GM18519 (cell line): Measurements from ENCODE around the gene SLC26A1.

ENCODE experiments used
- ATAC-seq: cut with Tn5 transposase; IDR thresholded peaks from one replicate; pipeline ENCODE4 v1.9.1; 2021; ENCODE audit warnings: mild to moderate bottlenecking, moderate library complexity; ENCODE audit not compliant: unreplicated experiment, low FRiP score

The SLC26A1 gene

GRCh38 chr4:956531-957230, 36.5 kb downstream of the SLC26A1 start:
- no peak for ATAC-seq

- ATAC-seq = no peak
Measured at GRCh38 chr4:955931-956381, 37.2 kb downstream of the SLC26A1 start.

GRCh38 chr4:955161-955921, 37.9 kb downstream of the SLC26A1 start:
- no peak for ATAC-seq

GRCh38 chr4:954211-955020, 38.8 kb downstream of the SLC26A1 start:
- ATAC-seq = no peak

DNA sequence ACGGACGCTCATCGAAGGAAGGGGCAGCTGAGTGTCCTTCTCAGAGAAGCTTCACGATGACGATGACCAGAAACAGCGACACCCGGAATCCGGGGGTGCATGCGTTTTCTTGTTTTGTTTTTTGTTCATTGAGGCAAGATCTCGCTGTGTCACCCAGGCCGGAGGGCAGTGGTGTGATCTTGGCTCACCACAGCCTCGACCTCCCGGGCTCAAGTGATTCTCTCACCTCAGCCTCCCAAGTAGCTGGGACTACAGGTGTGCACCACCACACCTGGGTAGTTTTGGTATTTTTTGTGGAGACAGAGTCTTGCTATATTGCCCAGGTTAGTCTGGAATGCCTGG, 39.7 kb downstream of the SLC26A1 start:
- ATAC-seq = no peak

DNA sequence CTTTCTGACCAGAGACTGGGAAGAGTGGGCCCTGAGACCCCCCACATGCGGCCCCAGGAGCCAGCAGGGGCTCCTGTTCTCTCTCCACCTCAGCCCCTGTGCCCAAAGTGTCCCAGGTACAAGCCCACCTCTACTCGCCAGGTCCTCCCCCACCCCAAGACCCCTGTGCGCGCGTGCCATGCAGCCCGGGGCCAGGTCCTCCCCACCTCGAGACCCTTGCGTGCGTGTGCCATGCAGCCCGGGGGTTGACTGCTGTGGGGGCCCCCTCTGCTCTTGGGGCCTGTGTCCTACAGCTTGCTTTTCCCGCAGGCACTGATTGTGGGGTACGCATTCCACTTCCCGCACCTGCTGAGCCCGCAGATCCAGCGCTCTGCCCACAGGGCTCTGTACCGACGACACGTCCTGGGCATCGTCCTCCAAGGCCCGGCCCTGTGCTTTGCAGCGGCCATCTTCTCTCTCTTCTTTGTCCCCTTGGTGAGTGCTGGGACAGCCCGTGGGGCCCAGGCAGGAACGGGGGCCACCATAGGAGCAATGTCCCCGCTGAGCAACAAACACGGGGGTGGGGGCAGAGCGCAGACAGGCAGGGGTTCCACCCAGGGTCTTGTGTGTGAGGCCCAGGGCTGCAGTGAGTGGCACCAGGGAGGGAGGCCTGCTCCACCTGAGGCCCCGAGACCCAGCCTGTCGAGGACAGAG, 40.2 kb downstream of the SLC26A1 start:
- ATAC-seq = no peak

GRCh38 chr4:951594-952468, 41.4 kb downstream of the SLC26A1 start:
- ATAC-seq = no peak

DNA sequence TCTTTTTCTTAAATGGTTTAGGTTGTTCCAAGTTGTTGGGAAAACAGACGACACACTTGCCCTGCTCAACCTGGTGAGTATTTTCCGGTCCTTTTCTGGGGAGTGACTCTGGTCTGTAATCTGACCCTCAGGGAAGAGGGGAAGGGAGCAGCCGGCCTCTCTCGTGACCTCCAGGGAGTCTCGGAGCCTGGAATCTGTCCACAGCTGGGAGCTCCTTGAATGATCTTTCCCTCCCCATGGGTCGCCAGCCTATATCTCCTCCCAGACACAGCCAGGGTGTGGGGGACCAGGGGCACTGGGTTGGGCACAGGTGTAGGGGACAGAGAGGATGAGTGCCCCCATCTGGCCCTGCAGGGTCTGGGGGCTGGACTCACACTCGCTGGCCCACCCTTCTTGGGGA, 42.0 kb downstream of the SLC26A1 start:
- ATAC-seq = no peak

GRCh38 chr4:950136-951020, 42.8 kb downstream of the SLC26A1 start:
- ATAC-seq = no peak

DNA sequence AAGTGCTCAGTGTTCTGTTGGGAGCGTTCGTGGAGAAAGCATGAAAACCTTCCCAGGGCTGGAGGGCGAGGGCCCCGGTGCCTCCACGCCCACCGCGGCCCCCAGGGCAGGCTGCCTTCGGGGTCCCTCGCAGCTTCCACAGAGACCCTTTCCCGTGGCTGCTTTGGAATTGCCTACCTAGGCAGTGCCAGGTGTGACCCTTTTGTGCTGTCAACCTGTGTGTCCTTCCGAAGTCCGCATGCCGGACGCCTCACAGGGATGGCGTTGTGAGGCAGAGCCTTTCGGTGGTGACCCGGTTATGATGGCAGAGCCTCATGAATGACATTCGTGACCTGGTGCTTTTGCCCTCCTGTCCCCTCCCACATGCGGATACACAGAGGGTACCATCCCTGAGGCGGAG, 43.5 kb downstream of the SLC26A1 start:
- no peak for ATAC-seq

GRCh38 chr4:948936-949300, 44.3 kb downstream of the SLC26A1 start:
- ATAC-seq = no peak

DNA sequence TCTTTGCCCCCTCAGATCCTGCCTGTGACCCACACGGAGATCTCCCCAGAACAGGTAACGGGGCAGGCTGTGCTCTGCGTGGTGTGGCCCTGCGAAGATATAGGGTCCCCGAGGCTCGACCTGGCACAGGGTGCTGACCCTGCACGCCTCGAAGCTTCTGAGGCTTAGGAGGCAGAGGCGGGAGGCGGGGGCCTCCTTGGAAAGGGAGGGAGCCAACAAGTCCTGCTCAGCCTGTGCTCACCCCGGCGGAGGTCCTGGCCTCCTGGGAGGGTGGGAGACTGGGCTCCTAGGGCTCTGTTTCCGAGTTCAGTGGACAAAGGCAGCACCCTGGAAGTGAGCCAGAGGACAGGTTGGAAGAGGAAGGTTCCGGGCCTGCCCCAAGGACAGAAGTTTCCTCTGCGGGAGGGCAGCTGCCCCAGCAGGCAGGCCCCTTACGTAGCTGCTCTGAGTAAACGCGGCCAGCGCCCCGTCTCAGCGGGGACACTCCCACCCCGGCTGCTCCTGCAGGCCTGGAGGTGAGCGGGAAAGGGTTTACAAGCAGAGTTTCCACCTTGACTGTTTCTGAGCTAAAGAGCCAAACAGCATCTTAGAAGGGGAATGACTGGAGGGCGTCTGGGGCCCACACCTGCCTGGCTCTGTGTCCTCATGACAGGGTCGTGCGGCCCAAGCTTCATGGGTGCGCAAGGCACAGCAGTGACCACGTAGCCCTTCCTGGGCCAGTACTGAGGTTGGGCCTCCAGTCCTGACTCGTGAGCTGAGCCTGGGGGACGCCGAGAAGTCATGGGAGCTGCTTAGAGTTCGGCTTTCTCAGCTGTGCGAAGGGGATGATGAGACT, 44.9 kb downstream of the SLC26A1 start:
- ATAC-seq = no peak

GRCh38 chr4:947491-947971, 45.7 kb downstream of the SLC26A1 start:
- no peak for ATAC-seq

GRCh38 chr4:946517-947471, 46.4 kb downstream of the SLC26A1 start:
- ATAC-seq = no peak

- ATAC-seq = no peak
Measured at GRCh38 chr4:946103-946450, 47.1 kb downstream of the SLC26A1 start.

DNA sequence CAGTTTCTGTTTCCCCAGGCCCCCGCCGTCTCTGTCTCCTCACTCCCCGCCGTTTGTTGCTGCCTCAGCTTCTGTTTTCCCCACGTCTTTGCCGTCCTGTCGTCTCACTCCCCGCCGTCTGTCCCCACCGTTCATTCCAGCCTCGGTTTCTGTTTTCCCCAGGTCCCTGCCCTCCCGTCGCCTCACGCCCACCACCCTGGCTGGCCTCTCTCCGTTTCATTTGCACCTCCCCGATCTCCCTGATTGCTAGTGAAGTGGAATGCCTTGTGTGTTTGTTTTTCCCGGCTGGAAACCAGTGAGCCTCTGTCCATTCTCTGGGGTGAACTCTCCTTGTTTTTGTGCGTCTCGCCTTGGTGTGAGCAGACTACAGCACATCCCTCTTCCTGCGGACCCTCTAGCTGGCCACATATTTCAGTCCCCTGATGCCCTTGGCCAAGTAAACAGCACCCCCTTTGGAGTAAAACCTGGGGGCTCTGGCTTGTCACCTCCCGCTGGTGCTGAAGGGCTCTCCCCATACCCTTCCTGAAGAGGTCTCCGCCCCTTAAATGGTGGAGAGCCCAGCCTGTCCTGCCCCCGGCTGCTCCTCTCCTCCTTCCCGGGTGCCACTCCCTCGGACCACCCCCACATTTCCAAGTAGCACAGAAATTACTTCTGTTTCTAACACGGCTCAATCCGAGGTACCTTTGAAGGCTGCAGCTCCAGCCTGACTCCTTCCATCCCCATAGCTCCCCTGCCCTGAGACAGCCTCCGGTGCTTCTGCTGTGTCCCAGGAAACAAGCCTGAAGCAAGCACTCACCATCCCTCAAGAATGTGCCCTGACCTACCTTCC, 47.7 kb downstream of the SLC26A1 start:
- ATAC-seq = no peak
